GM21619 (cell line): ENCODE data around the gene E2F8.

Experiments used
- ATAC-seq: cut with Tn5 transposase; IDR thresholded peaks from one replicate; pipeline ENCODE4 v1.9.1; 2021; ENCODE audit not compliant: unreplicated experiment

The E2F8 gene

GRCh38 chr11:19187114-19187832 is 53.5 kb downstream of the E2F8 start:
- ATAC-seq = no peak

GRCh38 chr11:19185516-19186052 is 55.2 kb downstream of the E2F8 start:
- no peak for ATAC-seq

GRCh38 chr11:19185036-19185435 is 55.7 kb downstream of the E2F8 start:
- no peak for ATAC-seq

GRCh38 chr11:19183646-19184045 is 57.1 kb downstream of the E2F8 start:
- no peak for ATAC-seq

GRCh38 chr11:19181531-19182261 is 59.0 kb downstream of the E2F8 start:
- ATAC-seq = no peak

- no peak for ATAC-seq
Measured at GRCh38 chr11:19176629-19177186, 64.0 kb downstream of the E2F8 start.
